ENCODE measurements around the gene ENHO.

Gene ENHO

DNA sequence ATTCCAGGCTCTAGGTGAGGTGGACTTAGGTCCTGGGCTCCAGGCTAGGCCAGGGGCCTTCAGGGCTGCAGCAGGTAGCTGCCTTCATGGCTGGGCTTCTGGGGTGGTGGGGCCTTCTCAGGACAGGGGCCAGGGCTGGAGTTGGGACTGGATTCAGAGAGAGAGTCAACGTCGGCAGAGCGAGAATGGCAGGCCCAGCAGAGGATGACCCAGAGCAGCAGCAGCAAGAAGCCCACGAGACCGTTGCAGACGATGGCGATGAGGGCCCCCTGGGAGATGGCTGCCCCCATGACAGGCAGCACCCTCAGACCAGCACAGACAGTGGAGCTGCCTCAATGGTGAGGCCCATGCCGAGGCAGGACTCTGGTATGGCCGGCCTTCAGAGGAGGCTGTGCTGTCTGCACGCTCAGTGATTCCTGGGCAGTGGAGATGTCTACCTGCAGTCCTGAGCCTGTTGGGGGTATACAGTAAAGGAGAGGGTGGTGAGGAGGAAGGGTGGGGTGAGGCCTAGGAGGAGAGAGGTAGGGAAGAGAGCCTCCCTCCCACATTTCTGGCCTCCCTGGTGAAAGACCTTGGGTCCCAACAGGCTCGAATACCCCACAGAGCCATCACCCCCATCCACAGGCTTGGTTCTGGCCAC, 1.3 kb downstream of the ENHO start:
- H3K4me3 ChIP-seq (ENCODE audit: low read depth in 1 of 2, low read length in 2 of 2), result no peak overlapping the region
- H3K4me1 ChIP-seq (ENCODE audit: control insufficient read depth in 1 of 2, insufficient read depth in 2 of 2, low read length in 2 of 2), result peaks cover 0 to 9% of the 10 kb centered on the region in 2 donors
- no peaks in the 10 kb centered on the region for H3K27me3 ChIP-seq (ENCODE audit: low read depth, low read length)
- H3K36me3 ChIP-seq (ENCODE audit: control insufficient read depth in 1 of 2, insufficient read depth in 2 of 2, low read length in 2 of 2), result no peaks in the 10 kb centered on the region
- H3K27ac ChIP-seq (ENCODE audit: low read length), result no peak overlapping the region
- H3K9me3 ChIP-seq (ENCODE audit: control insufficient read depth in 1 of 2, low read length in 2 of 2), result no peaks in the 10 kb centered on the region

DNA sequence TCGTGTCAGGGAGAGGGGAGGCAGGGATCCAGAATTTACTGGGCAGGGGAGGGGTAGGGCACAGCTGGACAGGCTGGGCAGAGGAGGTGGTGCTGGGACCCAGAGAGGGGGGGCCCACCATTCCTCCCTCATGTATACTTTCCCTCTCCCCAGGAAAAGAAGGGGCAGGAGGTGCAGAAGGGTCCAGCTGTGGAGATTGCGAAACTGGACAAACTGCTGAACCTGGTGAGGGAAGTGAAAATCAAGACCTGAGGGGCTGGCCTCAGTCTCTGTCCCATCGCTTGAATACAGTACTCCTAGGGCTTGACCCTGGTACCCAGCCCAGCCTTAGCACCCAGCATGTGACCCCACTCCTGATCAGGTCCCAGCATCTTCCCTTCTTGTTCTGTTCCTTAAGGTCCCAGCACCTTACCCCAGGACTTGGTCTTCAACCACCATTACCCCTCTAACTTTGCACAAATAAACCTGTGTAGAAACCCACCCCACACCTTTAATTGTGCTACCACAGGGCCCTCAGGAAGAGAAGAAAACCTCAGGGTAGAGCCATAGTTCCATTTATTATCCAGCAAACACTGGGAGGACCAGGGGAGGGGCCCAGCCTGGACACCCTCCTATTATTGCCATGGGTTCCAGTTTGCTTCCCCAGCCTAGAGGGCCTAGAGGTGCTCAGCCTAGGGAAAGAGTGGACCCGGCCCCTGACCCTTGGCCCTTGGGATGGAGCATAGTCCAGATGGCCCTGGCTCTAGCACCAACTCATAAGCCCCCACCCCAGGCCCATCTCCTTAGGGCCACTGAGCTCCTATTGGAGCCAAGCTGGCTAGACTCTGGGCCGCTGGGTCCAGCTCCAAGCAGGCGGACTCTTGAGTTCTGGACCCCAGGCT, 2.0 kb downstream of the ENHO start:
- no peaks in the 10 kb centered on the region for H3K27me3 ChIP-seq (ENCODE audit: low read depth, low read length)
- no peak overlapping the region for H3K27ac ChIP-seq (ENCODE audit: low read length)
- peaks cover 0 to 9% of the 10 kb centered on the region in 2 donors for H3K4me1 ChIP-seq (ENCODE audit: control insufficient read depth in 1 of 2, insufficient read depth in 2 of 2, low read length in 2 of 2)
- no peaks in the 10 kb centered on the region for H3K36me3 ChIP-seq (ENCODE audit: control insufficient read depth in 1 of 2, insufficient read depth in 2 of 2, low read length in 2 of 2)
- no peaks in the 10 kb centered on the region for H3K9me3 ChIP-seq (ENCODE audit: control insufficient read depth in 1 of 2, low read length in 2 of 2)
- no peak overlapping the region for H3K4me3 ChIP-seq (ENCODE audit: low read depth in 1 of 2, low read length in 2 of 2)

DNA sequence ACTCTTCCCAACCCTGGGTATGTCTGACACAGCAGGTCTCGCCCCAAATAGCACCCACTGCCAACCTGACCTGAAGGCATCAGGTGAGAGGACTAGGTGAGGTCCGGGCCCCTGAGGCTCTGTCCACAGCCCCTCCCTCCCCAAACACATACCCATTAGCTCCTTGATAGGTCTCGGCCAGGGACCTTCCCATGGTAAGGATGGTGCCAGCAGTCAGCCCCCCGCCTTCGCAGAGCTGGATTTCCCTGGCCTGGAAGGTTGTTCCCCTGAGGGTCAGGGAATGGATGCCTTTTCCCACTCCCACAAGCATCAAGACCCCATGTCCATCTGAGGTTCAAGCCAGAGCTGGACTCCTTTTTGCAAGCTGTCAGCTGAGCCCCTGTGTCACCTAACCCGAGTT, 2.7 kb downstream of the ENHO start:
- Histone ChIP-seq H3K9me3 (ENCODE audit: control insufficient read depth in 1 of 2, low read length in 2 of 2) (no peaks in the 10 kb centered on the region), H3K4me3 (ENCODE audit: low read depth in 1 of 2, low read length in 2 of 2) (no peak overlapping the region), H3K27me3 (ENCODE audit: low read depth, low read length) (no peaks in the 10 kb centered on the region), H3K36me3 (ENCODE audit: control insufficient read depth in 1 of 2, insufficient read depth in 2 of 2, low read length in 2 of 2) (no peaks in the 10 kb centered on the region), H3K4me1 (ENCODE audit: control insufficient read depth in 1 of 2, insufficient read depth in 2 of 2, low read length in 2 of 2) (peaks cover 0 to 9% of the 10 kb centered on the region in 2 donors), H3K27ac (ENCODE audit: low read length) (no peak overlapping the region)

DNA sequence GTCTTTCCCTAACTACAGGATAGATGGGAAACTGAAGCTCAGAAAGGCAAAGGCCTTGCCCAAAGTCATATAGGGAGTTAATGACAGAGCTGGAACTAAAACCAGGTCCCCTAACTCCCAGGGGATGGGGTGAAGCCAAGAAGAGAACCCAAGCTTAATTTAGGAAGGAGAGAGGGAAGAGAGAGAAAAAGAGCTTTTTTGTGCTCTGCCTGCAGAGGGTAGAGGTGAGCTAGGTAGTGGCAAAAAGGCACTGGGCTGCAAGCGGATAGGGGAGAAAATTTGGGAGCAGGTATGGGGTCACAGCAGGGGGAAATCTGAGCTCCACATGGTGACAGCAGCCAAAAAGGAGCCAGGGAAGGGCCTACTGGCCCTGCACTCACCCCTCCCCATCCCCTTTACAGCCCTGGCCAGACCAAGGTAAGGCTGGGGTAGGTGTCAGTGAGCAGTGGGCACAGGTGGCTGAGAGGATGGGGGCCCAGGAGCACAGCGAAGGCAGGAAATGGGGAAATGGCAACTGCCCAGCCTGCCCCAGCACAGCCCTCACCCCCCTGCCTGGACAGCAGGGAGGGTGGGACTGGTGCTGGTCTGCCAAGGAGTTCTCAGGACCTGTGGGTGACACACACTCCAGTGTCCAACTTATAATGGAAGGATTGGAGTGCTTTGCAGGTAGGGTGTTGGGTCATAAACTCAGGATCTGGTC, 3.3 kb downstream of the ENHO start:
- Histone ChIP-seq H3K27me3 (ENCODE audit: low read depth, low read length) (no peaks in the 10 kb centered on the region), H3K36me3 (ENCODE audit: control insufficient read depth in 1 of 2, insufficient read depth in 2 of 2, low read length in 2 of 2) (no peaks in the 10 kb centered on the region), H3K27ac (ENCODE audit: low read length) (no peak overlapping the region), H3K9me3 (ENCODE audit: control insufficient read depth in 1 of 2, low read length in 2 of 2) (no peaks in the 10 kb centered on the region), H3K4me3 (ENCODE audit: low read depth in 1 of 2, low read length in 2 of 2) (no peak overlapping the region), H3K4me1 (ENCODE audit: control insufficient read depth in 1 of 2, insufficient read depth in 2 of 2, low read length in 2 of 2) (peaks cover 0 to 9% of the 10 kb centered on the region in 2 donors)

DNA sequence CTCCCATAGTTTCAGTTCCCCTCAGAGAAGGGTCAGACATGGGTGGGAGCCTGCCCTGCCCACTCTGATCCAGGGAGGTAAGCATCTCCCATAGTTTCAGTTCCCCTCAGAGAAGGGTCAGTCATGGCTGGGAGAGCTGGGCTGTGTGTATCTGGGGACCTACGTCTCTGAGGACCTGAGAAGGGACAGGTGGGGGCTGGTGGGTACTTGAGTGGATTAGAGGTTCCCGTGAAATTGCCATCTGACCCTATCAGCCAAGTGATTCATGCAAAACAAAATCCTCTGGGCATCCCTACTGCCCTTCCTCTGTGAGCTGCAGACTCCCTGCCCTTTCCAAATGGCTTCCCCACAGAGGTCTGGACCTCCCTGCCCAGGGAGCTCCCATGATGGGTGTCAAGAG, 3.9 kb downstream of the ENHO start:
- Histone ChIP-seq H3K27me3 (ENCODE audit: low read depth, low read length) (no peaks in the 10 kb centered on the region), H3K4me1 (ENCODE audit: control insufficient read depth in 1 of 2, insufficient read depth in 2 of 2, low read length in 2 of 2) (peaks cover 0 to 9% of the 10 kb centered on the region in 2 donors), H3K9me3 (ENCODE audit: control insufficient read depth in 1 of 2, low read length in 2 of 2) (no peaks in the 10 kb centered on the region), H3K36me3 (ENCODE audit: control insufficient read depth in 1 of 2, insufficient read depth in 2 of 2, low read length in 2 of 2) (no peaks in the 10 kb centered on the region), H3K4me3 (ENCODE audit: low read depth in 1 of 2, low read length in 2 of 2) (no peak overlapping the region), H3K27ac (ENCODE audit: low read length) (no peak overlapping the region)

DNA sequence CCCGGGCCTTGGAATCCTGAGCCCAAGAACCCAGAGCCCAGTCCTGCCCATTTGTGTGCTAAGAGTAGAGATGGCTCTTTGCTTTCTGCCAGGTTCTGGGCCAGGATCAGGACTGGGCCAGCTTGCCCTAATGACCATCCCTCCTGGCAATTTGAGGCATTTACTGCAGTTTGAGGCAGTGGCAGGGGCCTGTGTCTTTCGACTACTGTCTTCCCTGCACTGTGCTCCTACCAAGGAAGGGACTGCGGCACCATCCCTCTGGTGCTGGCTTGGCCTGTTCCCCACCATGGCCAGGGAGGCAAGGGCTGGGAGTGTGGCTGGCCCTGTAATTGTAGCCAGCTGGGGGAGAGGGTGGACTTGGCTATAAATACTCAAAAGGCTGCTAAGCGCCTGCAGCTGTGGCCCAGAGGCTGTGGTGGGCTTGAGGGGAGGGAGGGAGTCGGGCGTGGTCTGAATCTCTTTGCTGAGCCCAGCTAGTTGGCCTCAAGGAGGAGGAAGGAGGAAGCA, 4.6 kb downstream of the ENHO start:
- no peak overlapping the region for H3K4me3 ChIP-seq (ENCODE audit: low read depth in 1 of 2, low read length in 2 of 2)
- H3K36me3 ChIP-seq (ENCODE audit: control insufficient read depth in 1 of 2, insufficient read depth in 2 of 2, low read length in 2 of 2), result no peaks in the 10 kb centered on the region
- H3K9me3 ChIP-seq (ENCODE audit: control insufficient read depth in 1 of 2, low read length in 2 of 2), result no peaks in the 10 kb centered on the region
- no peak overlapping the region for H3K27ac ChIP-seq (ENCODE audit: low read length)
- H3K27me3 ChIP-seq (ENCODE audit: low read depth, low read length), result no peaks in the 10 kb centered on the region
- H3K4me1 ChIP-seq (ENCODE audit: control insufficient read depth in 1 of 2, insufficient read depth in 2 of 2, low read length in 2 of 2), result peaks cover 0 to 5% of the 10 kb centered on the region in 2 donors

DNA sequence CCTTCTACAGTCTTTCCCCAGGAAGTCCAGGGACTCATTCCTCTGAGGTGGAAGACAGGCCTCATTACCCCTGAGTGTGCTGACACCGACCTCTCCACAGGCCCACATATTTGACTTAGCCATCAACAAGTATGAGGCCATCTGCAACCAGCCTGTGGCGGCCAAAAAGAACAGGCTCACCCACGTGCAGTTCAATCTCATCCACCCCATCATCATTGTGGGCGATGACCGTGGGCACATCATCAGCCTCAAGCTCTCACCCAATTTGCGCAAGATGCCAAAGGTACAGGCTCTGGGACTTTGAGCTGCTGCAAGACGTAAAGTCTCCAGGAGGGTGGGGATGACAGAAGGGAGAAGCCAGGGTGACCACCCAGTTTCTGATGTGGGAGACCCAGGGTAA, 5.6 kb downstream of the ENHO start:
- H3K4me1 ChIP-seq (ENCODE audit: control insufficient read depth in 1 of 2, insufficient read depth in 2 of 2, low read length in 2 of 2), result no peaks in the 10 kb centered on the region
- H3K27ac ChIP-seq (ENCODE audit: low read length), result no peak overlapping the region
- no peak overlapping the region for H3K4me3 ChIP-seq (ENCODE audit: low read depth in 1 of 2, low read length in 2 of 2)
- no peaks in the 10 kb centered on the region for H3K9me3 ChIP-seq (ENCODE audit: control insufficient read depth in 1 of 2, low read length in 2 of 2)
- H3K27me3 ChIP-seq (ENCODE audit: low read depth, low read length), result no peaks in the 10 kb centered on the region
- no peaks in the 10 kb centered on the region for H3K36me3 ChIP-seq (ENCODE audit: control insufficient read depth in 1 of 2, insufficient read depth in 2 of 2, low read length in 2 of 2)

DNA sequence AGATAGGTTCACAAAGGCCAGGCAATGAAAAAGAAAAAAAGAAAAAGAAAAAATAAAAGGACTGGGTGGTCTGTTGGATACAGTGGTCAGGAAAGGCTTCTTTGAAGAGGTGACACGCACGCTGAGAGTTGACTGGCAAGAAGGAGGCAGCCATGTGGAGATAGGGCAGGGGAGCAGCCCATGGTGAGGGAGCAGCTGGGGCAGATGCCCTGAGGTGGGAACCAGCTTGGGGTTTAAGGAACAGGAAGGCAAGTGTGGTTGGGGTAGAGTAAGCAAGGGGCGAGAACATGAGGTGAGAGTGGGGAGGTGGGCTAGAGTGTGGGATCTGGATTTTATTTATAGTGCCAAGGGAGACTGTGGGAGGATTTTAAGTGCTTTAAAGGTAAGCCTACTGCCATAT, 6.8 kb downstream of the ENHO start:
- no peaks in the 10 kb centered on the region for H3K36me3 ChIP-seq (ENCODE audit: control insufficient read depth in 1 of 2, insufficient read depth in 2 of 2, low read length in 2 of 2)
- no peaks in the 10 kb centered on the region for H3K4me1 ChIP-seq (ENCODE audit: control insufficient read depth in 1 of 2, insufficient read depth in 2 of 2, low read length in 2 of 2)
- no peak overlapping the region for H3K27ac ChIP-seq (ENCODE audit: low read length)
- no peaks in the 10 kb centered on the region for H3K9me3 ChIP-seq (ENCODE audit: control insufficient read depth in 1 of 2, low read length in 2 of 2)
- no peaks in the 10 kb centered on the region for H3K27me3 ChIP-seq (ENCODE audit: low read depth, low read length)
- H3K4me3 ChIP-seq (ENCODE audit: low read depth in 1 of 2, low read length in 2 of 2), result no peak overlapping the region

DNA sequence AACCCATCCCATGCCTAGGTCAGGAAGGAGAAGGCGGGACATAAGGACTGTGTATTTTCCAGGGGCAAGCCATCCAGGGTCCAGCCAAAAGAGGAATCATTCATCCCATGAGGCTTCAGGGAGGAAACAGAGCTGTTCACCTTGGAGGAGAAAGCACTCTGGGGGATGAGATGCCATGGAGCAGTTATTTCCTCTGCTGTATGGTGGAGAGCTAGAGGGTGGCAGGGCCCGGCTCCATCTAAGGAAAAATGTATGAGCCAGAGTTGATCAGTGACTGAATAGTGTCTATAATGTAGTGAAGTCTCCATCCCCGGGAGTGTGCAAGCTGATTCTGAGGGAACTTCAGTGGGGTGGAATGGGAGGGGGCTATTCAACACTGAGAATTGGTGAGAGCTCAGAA, 8.0 kb downstream of the ENHO start:
- Histone ChIP-seq H3K27me3 (ENCODE audit: low read depth, low read length) (no peaks in the 10 kb centered on the region), H3K4me3 (ENCODE audit: low read depth in 1 of 2, low read length in 2 of 2) (no peak overlapping the region), H3K27ac (ENCODE audit: low read length) (no peak overlapping the region), H3K36me3 (ENCODE audit: control insufficient read depth in 1 of 2, insufficient read depth in 2 of 2, low read length in 2 of 2) (no peaks in the 10 kb centered on the region), H3K9me3 (ENCODE audit: control insufficient read depth in 1 of 2, low read length in 2 of 2) (no peaks in the 10 kb centered on the region), H3K4me1 (ENCODE audit: control insufficient read depth in 1 of 2, insufficient read depth in 2 of 2, low read length in 2 of 2) (no peaks in the 10 kb centered on the region)

DNA sequence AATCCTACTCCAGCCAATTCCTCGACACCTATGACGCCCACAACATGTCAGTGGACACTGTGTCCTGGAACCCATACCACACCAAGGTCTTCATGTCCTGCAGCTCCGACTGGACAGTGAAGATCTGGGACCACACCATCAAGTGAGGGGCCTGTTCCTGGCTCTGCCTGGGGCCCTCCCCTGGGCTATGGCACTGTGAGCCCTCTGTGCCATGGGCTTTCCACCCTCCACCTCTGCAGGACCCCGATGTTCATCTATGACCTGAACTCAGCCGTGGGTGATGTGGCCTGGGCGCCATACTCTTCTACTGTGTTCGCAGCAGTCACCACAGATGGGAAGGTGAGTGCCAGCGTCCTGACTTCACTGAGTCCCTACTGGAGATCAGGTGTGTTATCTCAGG, 8.4 kb downstream of the ENHO start:
- H3K27ac ChIP-seq (ENCODE audit: low read length), result no peak overlapping the region
- no peaks in the 10 kb centered on the region for H3K27me3 ChIP-seq (ENCODE audit: low read depth, low read length)
- H3K4me1 ChIP-seq (ENCODE audit: control insufficient read depth in 1 of 2, insufficient read depth in 2 of 2, low read length in 2 of 2), result no peaks in the 10 kb centered on the region
- H3K9me3 ChIP-seq (ENCODE audit: control insufficient read depth in 1 of 2, low read length in 2 of 2), result no peaks in the 10 kb centered on the region
- H3K4me3 ChIP-seq (ENCODE audit: low read depth in 1 of 2, low read length in 2 of 2), result no peak overlapping the region
- no peaks in the 10 kb centered on the region for H3K36me3 ChIP-seq (ENCODE audit: control insufficient read depth in 1 of 2, insufficient read depth in 2 of 2, low read length in 2 of 2)

DNA sequence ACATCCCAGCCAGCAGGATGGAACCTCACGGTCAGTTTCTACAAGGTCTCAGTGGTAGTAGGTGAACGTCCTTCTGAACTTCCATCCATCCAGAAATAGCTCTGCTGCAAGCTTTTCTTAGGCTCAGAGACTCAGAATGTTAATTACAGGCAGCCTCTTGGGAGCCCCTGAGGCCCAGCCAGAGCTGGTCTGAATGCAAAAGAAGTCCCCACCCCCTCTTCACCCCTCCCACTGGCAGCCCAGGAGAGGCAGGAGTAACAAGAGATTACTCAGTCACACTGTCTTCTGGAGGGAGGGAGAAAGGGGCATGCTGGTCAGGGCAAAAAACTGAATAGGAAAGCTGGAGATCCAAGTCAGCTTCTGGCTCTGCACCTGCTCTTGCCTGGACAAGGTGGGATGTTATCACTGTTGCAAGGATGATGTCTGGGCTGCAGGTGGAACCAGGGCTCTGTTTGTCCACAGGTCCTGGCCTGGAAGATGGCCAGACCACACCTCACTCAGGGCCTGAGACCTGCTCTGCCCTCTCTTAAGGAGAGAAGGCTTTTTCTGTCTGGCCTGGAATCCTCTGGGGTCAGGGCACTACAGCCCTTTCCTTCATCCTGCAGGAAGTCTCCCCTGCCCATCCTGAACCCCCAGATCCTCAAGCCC, 9.1 kb downstream of the ENHO start:
- H3K4me1 ChIP-seq (ENCODE audit: control insufficient read depth in 1 of 2, insufficient read depth in 2 of 2, low read length in 2 of 2), result no peaks in the 10 kb centered on the region
- no peaks in the 10 kb centered on the region for H3K27me3 ChIP-seq (ENCODE audit: low read depth, low read length)
- no peak overlapping the region for H3K4me3 ChIP-seq (ENCODE audit: low read depth in 1 of 2, low read length in 2 of 2)
- H3K36me3 ChIP-seq (ENCODE audit: control insufficient read depth in 1 of 2, insufficient read depth in 2 of 2, low read length in 2 of 2), result no peaks in the 10 kb centered on the region
- no peaks in the 10 kb centered on the region for H3K9me3 ChIP-seq (ENCODE audit: control insufficient read depth in 1 of 2, low read length in 2 of 2)
- no peak overlapping the region for H3K27ac ChIP-seq (ENCODE audit: low read length)

Measured in muscle layer of duodenum (tissue), 2 donors.